ENCODE measurements around the gene THADA. TPM values are rescaled to one million over a fixed set of nuclear protein-coding genes. Genes with fewer than 3 reads are reported as not detected.

THADA gene
- total RNA-seq, 1 experiment from 2014 or later, result 20.1 TPM

DNA sequence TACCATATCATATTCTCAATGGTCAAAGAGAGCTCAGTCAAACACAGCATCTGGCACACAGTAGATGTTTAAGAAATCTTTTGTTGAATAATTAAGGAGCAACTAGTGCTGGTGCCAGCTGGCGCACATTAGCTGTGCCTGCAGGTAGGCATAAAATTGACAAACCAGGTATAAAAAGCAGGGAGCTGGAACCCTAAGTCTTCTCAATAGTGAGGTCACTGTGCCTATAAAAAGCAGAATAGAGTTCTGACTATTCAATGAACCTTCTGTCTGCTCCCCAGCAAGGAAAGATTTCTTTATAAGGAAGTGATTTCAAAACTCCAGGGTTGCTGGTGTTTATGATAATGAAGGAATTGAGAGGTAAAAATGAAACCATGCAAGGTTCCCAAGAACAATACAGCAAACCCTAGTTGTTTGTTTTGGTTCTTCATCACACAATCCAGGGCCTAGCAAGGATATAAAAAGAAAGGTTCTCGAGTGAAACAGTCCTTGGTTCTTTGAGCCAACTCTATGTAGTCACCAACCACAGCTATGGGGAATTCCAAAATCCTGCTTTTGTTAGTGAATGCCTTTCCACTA lies 76.1 kb downstream of the THADA start:
- H3K4me2 ChIP-seq (ENCODE audit: insufficient read depth, insufficient read length, low read length), result no peak overlapping the region
- no peaks in the 10 kb centered on the region for H3K79me2 ChIP-seq (ENCODE audit: insufficient read depth, low read length)
- no peak for TF ChIP-seq CTCF (conservative IDR thresholded peaks at IDR 0.05)

More for the DNA sequence above, 76.1 kb downstream of the THADA start:
- no peak for DNase-seq
- Mint-ChIP-seq H3K9me3 (no peaks in the 10 kb centered on the region), H3K36me3 (ENCODE audit: insufficient read depth in 1 of 3, low read depth in 3 of 3) (no peaks in the 10 kb centered on the region), H3K27ac (0 out of 7 replicates have a peak overlapping the region, but pooled peaks of 1 of the 3 experiments have one; percentile 23), H3K4me1 (peaks cover 12 to 15% of the 10 kb centered on the region in 2 experiments; a peak in 3 of 4 replicates), H3K4me3 (no peak overlapping the region), H3K27me3 (ENCODE audit: low read depth) (no peaks in the 10 kb centered on the region)
- Histone ChIP-seq H4K5ac (ENCODE audit: insufficient read length, low read depth, low read length) (no peak overlapping the region), H2BK5ac (ENCODE audit: insufficient read length, low read length) (no peak overlapping the region), H4K20me1 (ENCODE audit: control insufficient read depth, insufficient read depth, insufficient read length) (no peaks in the 10 kb centered on the region), H3K56ac (ENCODE audit: insufficient read length, low read depth, low read length) (no peak overlapping the region), H3K23ac (ENCODE audit: insufficient read length, low read depth, low read length) (no peak overlapping the region), H2BK20ac (ENCODE audit: low read depth, low read length, poor library complexity, severe bottlenecking) (no peak overlapping the region), H2BK12ac (ENCODE audit: insufficient read length, low read depth, low read length) (no peak overlapping the region), H3K4ac (ENCODE audit: low read depth, low read length) (no peak overlapping the region), H3K23me2 (ENCODE audit: insufficient read length, low read depth, low read length, poor library complexity, severe bottlenecking) (no peaks in the 10 kb centered on the region), H4K8ac (replicated peaks; ENCODE audit: insufficient read length, low read depth, low read length) (no peak overlapping the region), H3T11ph (ENCODE audit: low read length) (no peak overlapping the region), H3K9ac (ENCODE audit: extremely low read depth, insufficient read length, low read length) (no peak overlapping the region), H2BK120ac (ENCODE audit: low read depth, low read length, poor library complexity, severe bottlenecking) (no peak overlapping the region), H2AFZ (ENCODE audit: low read length) (no peak overlapping the region), H3K27me3 (ENCODE audit: insufficient read depth, low read length) (no peaks in the 10 kb centered on the region), H3K79me1 (ENCODE audit: insufficient read depth, low read depth, low read length, poor library complexity, severe bottlenecking) (no peaks in the 10 kb centered on the region), H3K27ac (ENCODE audit: insufficient read length, low read depth, low read length) (no peak overlapping the region), H3K18ac (ENCODE audit: insufficient read length, low read depth, low read length) (no peak overlapping the region), H4K91ac (ENCODE audit: insufficient read length, low read depth, low read length) (no peak overlapping the region), H2BK15ac (ENCODE audit: low read depth, low read length) (no peak overlapping the region), H2AK5ac (ENCODE audit: insufficient read length, low read length) (no peak overlapping the region), H3K4me1 (ENCODE audit: insufficient read depth, low read length) (no peaks in the 10 kb centered on the region; the same call in 1 of the 2 replicates), H3K14ac (ENCODE audit: insufficient read depth, low read length) (no peak overlapping the region), H3K9me3 (ENCODE audit: control insufficient read depth, low read depth, low read length) (no peaks in the 10 kb centered on the region)
- WGBS (ENCODE audit: extremely low coverage, insufficient read length, low lambda C conversion rate), result no CpG with 5 or more reads among the region's 2 CpGs

All from H9 (cell line).